ENCODE results near the gene PLEKHA7.

Gene PLEKHA7

GRCh38 chr11:16811136-16812020 lies 202.8 kb downstream of the PLEKHA7 start:
- no peak for TF ChIP-seq ZNF274 (IDR thresholded peaks at IDR 0.05; ENCODE audit: low read depth, low read length)
- H3K4me3 ChIP-seq (ENCODE audit: low read length), result no peak overlapping the region

- H3K4me3 ChIP-seq (ENCODE audit: low read length), result no peak overlapping the region
- TF ChIP-seq ZNF274 (IDR thresholded peaks at IDR 0.05; ENCODE audit: low read depth, low read length), result no peak
Observed at GRCh38 chr11:16809886-16810668, 204.1 kb downstream of the PLEKHA7 start.

- no peak overlapping the region for H3K4me3 ChIP-seq (ENCODE audit: low read length)
- TF ChIP-seq ZNF274 (IDR thresholded peaks at IDR 0.05; ENCODE audit: low read depth, low read length), result no peak
Observed at GRCh38 chr11:16807306-16807705, 206.9 kb downstream of the PLEKHA7 start.

DNA sequence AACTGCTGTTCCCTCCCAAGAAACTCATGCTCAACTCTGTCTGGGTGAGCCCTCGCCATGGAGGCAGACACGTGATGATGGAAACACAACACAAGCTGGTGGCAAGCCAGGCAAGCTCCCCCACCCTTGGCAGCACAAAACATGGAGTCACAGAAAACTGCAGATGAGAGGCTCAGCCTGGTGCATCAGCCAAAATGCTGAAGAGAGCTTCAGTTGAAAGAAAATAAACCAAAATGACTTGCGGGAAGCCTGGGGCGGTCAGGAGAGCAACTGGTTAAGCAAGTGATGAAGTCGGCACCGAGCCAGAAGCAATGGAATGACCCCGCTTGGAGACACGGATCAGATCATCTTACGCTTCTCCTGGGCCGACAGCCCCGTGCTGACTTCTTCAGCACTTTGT lies 207.4 kb downstream of the PLEKHA7 start:
- H3K4me3 ChIP-seq (ENCODE audit: low read length), result no peak overlapping the region
- TF ChIP-seq ZNF274 (IDR thresholded peaks at IDR 0.05; ENCODE audit: low read depth, low read length), result no peak

- no peak overlapping the region for H3K4me3 ChIP-seq (ENCODE audit: low read length)
- TF ChIP-seq ZNF274 (IDR thresholded peaks at IDR 0.05; ENCODE audit: low read depth, low read length), result no peak
Observed at GRCh38 chr11:16805938-16806337, 208.3 kb downstream of the PLEKHA7 start.

- no peak overlapping the region for H3K4me3 ChIP-seq (ENCODE audit: low read length)
- no peak for TF ChIP-seq ZNF274 (IDR thresholded peaks at IDR 0.05; ENCODE audit: low read depth, low read length)
Observed at GRCh38 chr11:16804104-16804947, 209.9 kb downstream of the PLEKHA7 start.

GRCh38 chr11:16801288-16801980 lies 212.8 kb downstream of the PLEKHA7 start:
- TF ChIP-seq ZNF274 (IDR thresholded peaks at IDR 0.05; ENCODE audit: low read depth, low read length), result no peak
- H3K4me3 ChIP-seq (ENCODE audit: low read length), result no peak overlapping the region

GRCh38 chr11:16800382-16800781 lies 213.8 kb downstream of the PLEKHA7 start:
- no peak overlapping the region for H3K4me3 ChIP-seq (ENCODE audit: low read length)
- TF ChIP-seq ZNF274 (IDR thresholded peaks at IDR 0.05; ENCODE audit: low read depth, low read length), result no peak

DNA sequence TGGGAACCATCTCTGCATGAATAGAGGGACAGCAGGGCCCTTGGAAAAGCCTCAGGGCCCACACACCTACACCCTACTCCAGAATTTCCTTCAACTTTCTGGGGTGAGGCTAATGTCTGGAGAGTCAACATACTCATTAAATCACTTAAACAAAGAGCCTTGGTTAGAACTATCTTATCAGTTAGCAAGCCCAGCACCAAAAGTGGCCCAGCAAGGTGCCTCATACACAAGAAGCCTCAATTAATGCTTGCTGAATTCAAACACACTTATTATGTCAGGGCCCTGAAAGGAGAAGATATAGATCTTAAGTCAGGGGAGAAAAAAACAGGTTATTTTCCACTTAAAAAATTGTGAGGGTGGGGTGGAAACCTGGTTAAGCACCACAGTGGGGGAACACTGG lies 214.3 kb downstream of the PLEKHA7 start:
- no peak for TF ChIP-seq ZNF274 (IDR thresholded peaks at IDR 0.05; ENCODE audit: low read depth, low read length)
- H3K4me3 ChIP-seq (ENCODE audit: low read length), result no peak overlapping the region

DNA sequence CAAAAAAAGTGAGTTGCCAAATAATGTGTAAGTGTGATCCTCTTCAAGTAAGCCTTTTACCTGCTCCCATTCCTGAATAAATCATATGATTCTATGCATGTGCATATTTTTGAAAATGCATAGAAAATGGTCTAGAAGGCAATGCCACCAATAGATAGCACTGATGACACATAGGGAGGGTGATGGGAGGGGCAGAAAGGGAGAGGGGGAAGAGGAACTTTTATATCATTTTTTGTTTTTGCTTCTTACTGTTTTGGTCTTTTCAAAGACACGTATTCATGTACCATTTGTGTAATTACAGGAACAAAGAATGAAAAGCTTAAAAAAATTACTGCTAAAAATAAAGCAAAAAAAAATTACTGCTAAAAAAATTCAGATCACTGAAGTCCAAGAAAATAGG lies 215.0 kb downstream of the PLEKHA7 start:
- H3K4me3 ChIP-seq (ENCODE audit: low read length), result no peak overlapping the region
- TF ChIP-seq ZNF274 (IDR thresholded peaks at IDR 0.05; ENCODE audit: low read depth, low read length), result no peak

DNA sequence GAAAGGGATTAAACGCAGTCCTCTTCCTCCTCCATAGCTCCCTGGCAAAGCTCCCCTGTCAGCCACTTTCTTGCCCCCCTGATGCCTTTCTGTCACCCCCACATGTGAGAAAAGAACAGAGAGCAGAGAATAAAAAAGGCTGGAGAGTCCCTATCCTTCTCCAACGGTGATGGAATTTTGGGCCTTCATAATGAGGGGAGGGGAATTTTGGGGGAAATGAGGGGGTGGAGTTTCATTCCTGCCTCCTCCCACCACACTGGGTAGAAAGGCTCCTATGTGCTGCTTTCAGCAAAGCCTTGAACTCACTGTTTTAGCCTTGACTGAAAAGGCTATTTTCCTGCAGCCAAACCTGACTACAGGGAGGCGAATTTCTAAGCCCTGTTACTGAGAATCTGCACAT lies 216.4 kb downstream of the PLEKHA7 start:
- no peak overlapping the region for H3K4me3 ChIP-seq (ENCODE audit: low read length)
- TF ChIP-seq ZNF274 (IDR thresholded peaks at IDR 0.05; ENCODE audit: low read depth, low read length), result no peak

GRCh38 chr11:16796311-16796710 lies 217.9 kb downstream of the PLEKHA7 start:
- TF ChIP-seq ZNF274 (IDR thresholded peaks at IDR 0.05; ENCODE audit: low read depth, low read length), result no peak
- H3K4me3 ChIP-seq (ENCODE audit: low read length), result no peak overlapping the region

DNA sequence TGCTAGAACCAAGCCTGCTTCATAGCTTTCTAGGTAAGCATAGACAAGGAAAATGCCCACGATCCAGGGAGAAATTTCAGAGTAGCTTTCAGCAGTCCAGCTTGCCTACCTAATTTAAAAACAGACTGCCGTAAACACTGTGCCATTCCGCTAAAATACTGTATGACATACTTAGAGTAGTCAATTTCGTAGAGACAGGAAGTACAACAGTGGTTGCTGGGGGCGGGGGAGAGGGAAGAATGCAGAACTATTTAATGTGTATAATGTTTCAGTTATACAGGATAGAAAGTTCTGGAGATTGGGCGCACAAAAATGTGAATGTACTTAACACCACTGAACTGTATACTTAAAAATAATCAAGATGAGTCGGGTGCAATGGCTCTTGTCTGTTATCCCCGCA lies 219.1 kb downstream of the PLEKHA7 start:
- TF ChIP-seq ZNF274 (IDR thresholded peaks at IDR 0.05; ENCODE audit: low read depth, low read length), result no peak
- no peak overlapping the region for H3K4me3 ChIP-seq (ENCODE audit: low read length)
